Upper lobe of left lung (tissue), 4 donors: ENCODE results near the gene PDE5A.

Source experiments
- POLR2A ChIP-seq, 4 donors: fragments of 450-650 bp; IDR thresholded peaks; one replicate each; pipeline ENCODE4 v1.5.1; 2016 to 2017; ENCODE audit warnings: antibody characterized with exemption in 4 of 4, mild to moderate bottlenecking in 2 of 4
- POLR2AphosphoS5 ChIP-seq, 2 donors: sonication (generic); formaldehyde crosslinking; IDR thresholded peaks; one replicate each; pipeline ENCODE4 v1.5.1; 2017; ENCODE audit warnings: antibody characterized with exemption in 2 of 2

- TF ChIP-seq POLR2AphosphoS5 (IDR thresholded peaks at IDR 0.05) (no peak), POLR2A (IDR thresholded peaks at IDR 0.05) (no peak)
Observed at GRCh38 chr4:119615068-119615719, 13.4 kb downstream of the PDE5A start.
